Activated CD8-positive, alpha-beta T cell treated with anti-CD3 and anti-CD28 coated beads for 36 hours (primary cell): ENCODE measurements around the gene MFNG. TPM values are rescaled to one million over a fixed set of nuclear protein-coding genes. Genes with fewer than 3 reads are reported as not detected.

Source experiments
- ATAC-seq: fragments of 200-7000 bp; cut with Tn5 transposase; one replicate; pipeline ENCODE4 v1.10.0; 2021; ENCODE audit warnings: mild to moderate bottlenecking, moderate library complexity
- CTCF ChIA-PET: fragments of 350-600 bp; sonication (Branson Sonifier 250); formaldehyde crosslinking; loops from one replicate; lab custom pipeline; 2021; ENCODE audit warnings: antibody characterized with exemption; lab: Charles Lee
- POLR2A ChIA-PET: fragments of 350-600 bp; sonication (Branson Sonifier 250); formaldehyde crosslinking; loops from one replicate; lab custom pipeline; 2021; ENCODE audit warnings: antibody characterized with exemption; lab: Charles Lee
- DNase-seq: peaks from one replicate; pipeline ENCODE4 v3.0.0-alpha.2; 2020
- H3K27ac Mint-ChIP-seq: one replicate; pipeline ENCODE4 v1.8.0; 2021; ENCODE audit warnings: mild to moderate bottlenecking, mixed read lengths
- H3K27me3 Mint-ChIP-seq: one replicate; pipeline ENCODE4 v1.8.0; 2021; ENCODE audit warnings: mixed read lengths
- H3K36me3 Mint-ChIP-seq: one replicate; pipeline ENCODE4 v1.8.0; 2021; ENCODE audit warnings: low read depth, mixed read lengths
- H3K4me1 Mint-ChIP-seq: one replicate; pipeline ENCODE4 v1.8.0; 2021; ENCODE audit warnings: low read depth, mixed read lengths
- H3K4me3 Mint-ChIP-seq: one replicate; pipeline ENCODE4 v1.8.0; 2021; ENCODE audit warnings: mild to moderate bottlenecking, moderate library complexity, mixed read lengths
- H3K9me3 Mint-ChIP-seq: one replicate; pipeline ENCODE4 v1.8.0; 2021; ENCODE audit warnings: mixed read lengths
- intact Hi-C: fragments of 100-400 bp; cut with micrococcal nuclease; formaldehyde crosslinking; loops from one replicate; pipeline ENCODE4 v1.10.0; 2022
- total RNA-seq, 2 experiments: library from RNA; stranded (reverse); gene quantifications; one replicate each; pipeline ENCODE4 v1.2.3, GENCODE V29; 2021
- TF ChIP-seq, protein P1 (sequence below): fragments of 200-600 bp; IDR thresholded peaks from one replicate; pipeline ENCODE4 v1.8.0; 2022; ENCODE audit warnings: antibody characterized with exemption, mild to moderate bottlenecking

Gene MFNG
- total RNA-seq, 2 experiments from 2014 or later, result 155 to 160 TPM

GRCh38 chr22:37455896-37456295 is 30.3 kb downstream of the MFNG start:
- no peaks in the 10 kb centered on the region for H3K9me3 Mint-ChIP-seq
- H3K27ac Mint-ChIP-seq, result no peak overlapping the region
- ChIA-PET POLR2A (interaction anchor here (1.1 kb wide), 1 partner anchor 140 kb away, joined by 4 read pairs; no protein-coding TSS in a partner anchor), CTCF (interaction anchor here (0.6 to 5.8 kb wide), 10 partner anchors 17 to 401 kb away, joined by 3 to 98 read pairs (median 4); no protein-coding TSS in a partner anchor)
- DNase-seq, result no peak
- TF ChIP-seq, protein P1, sequence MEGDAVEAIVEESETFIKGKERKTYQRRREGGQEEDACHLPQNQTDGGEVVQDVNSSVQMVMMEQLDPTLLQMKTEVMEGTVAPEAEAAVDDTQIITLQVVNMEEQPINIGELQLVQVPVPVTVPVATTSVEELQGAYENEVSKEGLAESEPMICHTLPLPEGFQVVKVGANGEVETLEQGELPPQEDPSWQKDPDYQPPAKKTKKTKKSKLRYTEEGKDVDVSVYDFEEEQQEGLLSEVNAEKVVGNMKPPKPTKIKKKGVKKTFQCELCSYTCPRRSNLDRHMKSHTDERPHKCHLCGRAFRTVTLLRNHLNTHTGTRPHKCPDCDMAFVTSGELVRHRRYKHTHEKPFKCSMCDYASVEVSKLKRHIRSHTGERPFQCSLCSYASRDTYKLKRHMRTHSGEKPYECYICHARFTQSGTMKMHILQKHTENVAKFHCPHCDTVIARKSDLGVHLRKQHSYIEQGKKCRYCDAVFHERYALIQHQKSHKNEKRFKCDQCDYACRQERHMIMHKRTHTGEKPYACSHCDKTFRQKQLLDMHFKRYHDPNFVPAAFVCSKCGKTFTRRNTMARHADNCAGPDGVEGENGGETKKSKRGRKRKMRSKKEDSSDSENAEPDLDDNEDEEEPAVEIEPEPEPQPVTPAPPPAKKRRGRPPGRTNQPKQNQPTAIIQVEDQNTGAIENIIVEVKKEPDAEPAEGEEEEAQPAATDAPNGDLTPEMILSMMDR, result no peak
- no peaks in the 10 kb centered on the region for H3K27me3 Mint-ChIP-seq
- ATAC-seq, result no peak
- peaks cover 4% of the 10 kb centered on the region for H3K36me3 Mint-ChIP-seq
- H3K4me3 Mint-ChIP-seq, result no peak overlapping the region
- H3K4me1 Mint-ChIP-seq, result no peaks in the 10 kb centered on the region
- intact Hi-C loops, result loop anchor here (2.0 to 10.0 kb wide), 3 partner anchors 61 to 189 kb away; no protein-coding TSS in a partner anchor

DNA sequence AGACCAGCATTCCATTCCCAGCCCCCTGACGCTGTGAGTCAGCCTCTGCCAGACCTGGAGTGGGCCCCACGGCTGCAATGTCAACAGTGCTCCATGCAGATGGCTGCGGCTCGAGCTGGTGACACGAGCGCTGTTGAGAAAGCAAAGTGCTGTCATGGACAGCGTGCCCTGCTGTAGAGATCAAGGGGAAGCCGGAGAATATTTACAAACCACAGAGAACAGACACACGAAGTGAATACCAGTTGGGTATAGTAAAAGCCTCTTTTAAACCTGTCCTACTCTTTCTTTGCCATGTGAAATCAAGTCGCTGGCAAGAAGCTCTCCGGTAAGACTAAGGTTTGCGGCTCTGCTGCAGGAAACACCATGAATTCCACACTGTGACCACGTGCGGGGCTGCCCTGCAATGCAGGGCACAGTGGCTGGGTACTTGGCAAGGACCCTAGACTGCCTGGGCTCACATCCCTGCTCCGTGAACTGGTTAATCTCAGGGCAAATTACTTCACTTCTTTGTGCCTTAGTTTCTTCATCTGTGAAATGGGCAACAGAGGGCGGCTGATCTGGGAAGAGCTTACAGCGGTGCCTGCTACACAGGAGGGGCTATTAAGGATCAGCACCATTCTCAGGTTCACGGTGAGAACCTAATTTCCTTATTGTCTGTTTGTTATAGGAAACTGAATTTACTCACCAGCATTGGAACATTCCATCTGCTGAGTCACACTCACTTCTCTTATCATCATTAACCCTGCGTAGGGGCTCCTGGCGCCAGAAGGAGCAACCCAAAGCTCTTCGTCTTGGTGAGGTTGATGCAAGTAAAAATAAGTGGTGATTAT is 31.1 kb downstream of the MFNG start:
- ChIA-PET POLR2A (interaction anchor here (1.1 kb wide), 1 partner anchor 139 kb away, joined by 4 read pairs; no protein-coding TSS in a partner anchor), CTCF (interaction anchor here (0.6 to 5.8 kb wide), 6 partner anchors 18 to 400 kb away, joined by 3 to 98 read pairs (median 6); no protein-coding TSS in a partner anchor)
- H3K4me1 Mint-ChIP-seq, result peaks cover 4% of the 10 kb centered on the region
- no peak for DNase-seq
- H3K27ac Mint-ChIP-seq, result no peak overlapping the region
- intact Hi-C loops, result loop anchor here (5.0 to 10.0 kb wide), 2 partner anchors 60 to 188 kb away; no protein-coding TSS in a partner anchor
- ATAC-seq, result no peak
- TF ChIP-seq, protein P1, result no peak
- peaks cover 4% of the 10 kb centered on the region for H3K36me3 Mint-ChIP-seq
- H3K4me3 Mint-ChIP-seq, result no peak overlapping the region
- H3K9me3 Mint-ChIP-seq, result no peaks in the 10 kb centered on the region
- no peaks in the 10 kb centered on the region for H3K27me3 Mint-ChIP-seq

DNA sequence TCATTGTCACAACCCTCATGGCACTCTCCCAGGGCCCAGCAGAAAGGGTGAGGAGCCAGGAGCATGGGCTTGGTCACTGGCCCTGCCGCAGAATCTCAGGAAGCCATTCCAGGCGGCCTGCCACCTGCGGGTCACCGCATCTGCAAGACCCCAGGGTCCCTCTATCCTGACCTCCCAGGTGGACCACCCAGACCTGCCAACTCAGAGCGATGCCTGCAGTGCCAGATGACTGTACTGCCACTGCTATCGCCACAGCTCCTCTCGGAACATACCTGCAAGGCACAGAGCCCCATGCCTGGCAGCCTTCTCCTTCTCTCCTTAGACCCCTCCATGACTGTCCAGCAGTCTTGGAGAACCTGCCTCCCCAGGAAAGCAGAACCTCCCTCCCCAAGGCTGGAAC is 32.5 kb downstream of the MFNG start:
- TF ChIP-seq, protein P1, result no peak
- Mint-ChIP-seq H3K36me3 (no peaks in the 10 kb centered on the region), H3K27me3 (no peaks in the 10 kb centered on the region), H3K27ac (no peak overlapping the region), H3K4me3 (no peak overlapping the region), H3K9me3 (no peaks in the 10 kb centered on the region), H3K4me1 (peaks cover 5% of the 10 kb centered on the region)
- POLR2A ChIA-PET, result no interaction called here
- CTCF ChIA-PET, result interaction anchor here (5.8 kb wide), 1 partner anchor 138 kb away, joined by 98 read pairs; no protein-coding TSS in a partner anchor
- DNase-seq, result no peak
- intact Hi-C loops, result loop anchor here (10.0 kb wide), 1 partner anchor 59 kb away; no protein-coding TSS in a partner anchor
- ATAC-seq, result no peak

- Mint-ChIP-seq H3K36me3 (no peaks in the 10 kb centered on the region), H3K9me3 (no peaks in the 10 kb centered on the region), H3K27me3 (no peaks in the 10 kb centered on the region), H3K27ac (no peak overlapping the region), H3K4me1 (peaks cover 5% of the 10 kb centered on the region), H3K4me3 (no peak overlapping the region)
- TF ChIP-seq, protein P1, result no peak
- no peak for DNase-seq
- POLR2A ChIA-PET, result no interaction called here
- ATAC-seq, result no peak
- CTCF ChIA-PET, result interaction anchor here (0.9 to 2.5 kb wide), 2 partner anchors 134 to 190 kb away, joined by 3 to 8 read pairs; no protein-coding TSS in a partner anchor
- intact Hi-C loops, result loop anchor here (10.0 kb wide), 1 partner anchor 56 kb away; no protein-coding TSS in a partner anchor
These were observed 35.0 kb downstream of the MFNG start for GRCh38 chr22:37451218-37451617.
